Caco-2 (cell line): Measurements from ENCODE around the gene TMEM69. TPM values are rescaled to one million over a fixed set of nuclear protein-coding genes. Genes with fewer than 3 reads are reported as not detected.
"Not testable (repeated sequence)": the region's sequence is repeated elsewhere in the genome, so short reads cannot be mapped to it uniquely, and the experiment has no call there.

ENCODE experiments used
- BruUV-seq: library from RNA; stranded (reverse); fragments of 400-500 nt; replicated peaks from 2 replicates; lab custom pipeline; 2021; lab: Mats Ljungman, UMichigan
- CTCF ChIA-PET: fragments of 300-600 bp; sonication (Branson Sonifier 250); formaldehyde crosslinking; loops from one replicate; lab custom pipeline; 2022; ENCODE audit warnings: antibody characterized with exemption; lab: Charles Lee
- POLR2A ChIA-PET: fragments of 300-600 bp; sonication (Branson Sonifier 250); formaldehyde crosslinking; loops from one replicate; lab custom pipeline; 2022; ENCODE audit warnings: antibody characterized with exemption; lab: Charles Lee
- DNase-seq, 2 experiments: peaks; one replicate each; pipeline versions ENCODE4 v3.0.0 to v3.0.0-alpha.2; 2020 to 2022
- H3K27me3 ChIP-seq: replicated peaks from 2 replicates; pipeline ENCODE4 v1.6.0; 2011; ENCODE audit warnings: low read length; ENCODE audit not compliant: control insufficient read depth, insufficient read depth
- H3K36me3 ChIP-seq: 2 replicates; pipeline ENCODE4 v1.5.1; 2011; ENCODE audit warnings: low read length; ENCODE audit not compliant: control insufficient read depth, insufficient read depth
- H3K4me1 ChIP-seq: fragments of 250-450 bp; sonication (Bioruptor Pico); 2 replicates; pipeline ENCODE4 v1.5.1; 2020; ENCODE audit warnings: mild to moderate bottlenecking
- H3K4me3 ChIP-seq: 2 replicates; pipeline ENCODE4 v1.5.1; 2011; ENCODE audit warnings: low read depth, mild to moderate bottlenecking, control low read depth, low read length
- H3K9me3 ChIP-seq: fragments of 250-450 bp; sonication (Bioruptor Pico); 2 replicates; pipeline ENCODE4 v1.5.1; 2020; ENCODE audit warnings: mild to moderate bottlenecking, moderate library complexity
- H3K27ac Mint-ChIP-seq: one replicate; pipeline ENCODE4 v1.8.0; 2022; ENCODE audit warnings: mixed read lengths; ENCODE audit not compliant: unreplicated experiment
- H3K27me3 Mint-ChIP-seq: one replicate; pipeline ENCODE4 v1.8.0; 2022; ENCODE audit warnings: mixed read lengths; ENCODE audit not compliant: insufficient read depth, unreplicated experiment
- H3K36me3 Mint-ChIP-seq: one replicate; pipeline ENCODE4 v1.8.0; 2022; ENCODE audit warnings: mild to moderate bottlenecking, mixed read lengths; ENCODE audit not compliant: insufficient read depth, unreplicated experiment
- H3K4me1 Mint-ChIP-seq: one replicate; pipeline ENCODE4 v1.8.0; 2022; ENCODE audit warnings: low read depth, mixed read lengths; ENCODE audit not compliant: unreplicated experiment
- H3K4me3 Mint-ChIP-seq: one replicate; pipeline ENCODE4 v1.8.0; 2022; ENCODE audit warnings: mild to moderate bottlenecking, moderate library complexity, mixed read lengths; ENCODE audit not compliant: unreplicated experiment
- H3K9me3 Mint-ChIP-seq: one replicate; pipeline ENCODE4 v1.8.0; 2022; ENCODE audit warnings: mixed read lengths; ENCODE audit not compliant: unreplicated experiment
- intact Hi-C: fragments of 100-400 bp; cut with micrococcal nuclease; formaldehyde crosslinking; loops from one replicate; pipeline ENCODE4 v1.10.0; 2022; ENCODE audit not compliant: unreplicated experiment
- total RNA-seq: library from RNA; stranded (reverse); gene quantifications from 2 replicates; pipeline ENCODE4 v1.2.3, GENCODE V29; 2022
- TF ChIP-seq, protein P1 (sequence below), 2 experiments: fragments of 200-600 bp in 1 of 2; IDR thresholded peaks; 1 replicate in 1 of 2; 2 replicates in 1 of 2; pipeline versions ENCODE4 v1.5.1 to v1.8.0; 2011 to 2022; ENCODE audit warnings: antibody characterized with exemption in 1 of 2, control low read depth in 1 of 2, inconsistent platforms in 1 of 2, low read depth in 1 of 2, low read length in 1 of 2, mild to moderate bottlenecking in 1 of 2, moderate library complexity in 1 of 2; ENCODE audit not compliant: insufficient read depth in 1 of 2, severe bottlenecking in 1 of 2, unreplicated experiment in 1 of 2

The TMEM69 gene
- total RNA-seq, 1 experiment from 2014 or later, result 21.5 TPM

DNA sequence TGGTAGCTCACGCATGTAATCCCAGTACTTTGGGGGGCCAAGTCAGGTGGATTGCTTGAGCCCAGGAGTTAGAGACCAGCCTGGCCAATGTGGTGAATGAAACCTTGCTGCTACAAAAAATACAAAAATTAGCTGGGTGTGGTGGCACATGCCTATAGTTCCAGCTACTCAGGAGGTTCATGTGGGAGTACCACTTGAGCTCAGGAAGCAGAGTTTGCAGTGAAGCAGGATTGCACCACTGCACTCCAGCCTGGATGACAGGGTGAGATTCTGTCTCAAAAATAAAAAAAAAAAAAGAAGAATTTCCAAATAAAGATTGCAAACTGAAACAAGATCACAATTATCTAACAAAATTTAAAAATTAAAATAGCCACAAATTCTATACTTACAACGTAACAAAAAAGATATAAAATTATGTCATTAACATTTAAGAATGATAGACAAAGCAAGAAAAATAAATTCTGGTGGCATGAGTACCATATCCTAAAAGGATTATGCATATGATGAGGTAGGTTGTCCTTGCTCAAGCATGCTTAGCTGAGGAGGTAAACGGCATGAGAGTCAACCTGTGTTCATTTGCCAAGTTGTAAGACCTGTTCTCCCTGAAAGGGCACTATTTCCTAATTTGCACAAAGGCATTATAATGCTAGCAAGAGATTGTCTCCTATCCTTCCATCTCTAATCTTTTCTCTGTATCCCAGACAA, 42.2 kb downstream of the TMEM69 start:
- Mint-ChIP-seq H3K4me1 (no peaks in the 10 kb centered on the region), H3K4me3 (no peak overlapping the region), H3K36me3 (no peaks in the 10 kb centered on the region), H3K27me3 (no peaks in the 10 kb centered on the region), H3K27ac (no peak overlapping the region), H3K9me3 (no peaks in the 10 kb centered on the region)
- Histone ChIP-seq H3K4me1 (peaks cover 10% of the 10 kb centered on the region; the same call in 1 of the 2 replicates), H3K9me3 (no peaks in the 10 kb centered on the region), H3K4me3 (no peak overlapping the region), H3K27me3 (no peaks in the 10 kb centered on the region), H3K36me3 (no peaks in the 10 kb centered on the region)
- intact Hi-C loops, result no loop called here
- DNase-seq, result peak in 1 of 2 experiments; percentile 54
- TF ChIP-seq, protein P1, sequence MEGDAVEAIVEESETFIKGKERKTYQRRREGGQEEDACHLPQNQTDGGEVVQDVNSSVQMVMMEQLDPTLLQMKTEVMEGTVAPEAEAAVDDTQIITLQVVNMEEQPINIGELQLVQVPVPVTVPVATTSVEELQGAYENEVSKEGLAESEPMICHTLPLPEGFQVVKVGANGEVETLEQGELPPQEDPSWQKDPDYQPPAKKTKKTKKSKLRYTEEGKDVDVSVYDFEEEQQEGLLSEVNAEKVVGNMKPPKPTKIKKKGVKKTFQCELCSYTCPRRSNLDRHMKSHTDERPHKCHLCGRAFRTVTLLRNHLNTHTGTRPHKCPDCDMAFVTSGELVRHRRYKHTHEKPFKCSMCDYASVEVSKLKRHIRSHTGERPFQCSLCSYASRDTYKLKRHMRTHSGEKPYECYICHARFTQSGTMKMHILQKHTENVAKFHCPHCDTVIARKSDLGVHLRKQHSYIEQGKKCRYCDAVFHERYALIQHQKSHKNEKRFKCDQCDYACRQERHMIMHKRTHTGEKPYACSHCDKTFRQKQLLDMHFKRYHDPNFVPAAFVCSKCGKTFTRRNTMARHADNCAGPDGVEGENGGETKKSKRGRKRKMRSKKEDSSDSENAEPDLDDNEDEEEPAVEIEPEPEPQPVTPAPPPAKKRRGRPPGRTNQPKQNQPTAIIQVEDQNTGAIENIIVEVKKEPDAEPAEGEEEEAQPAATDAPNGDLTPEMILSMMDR (IDR thresholded peaks at IDR 0.05; ENCODE audit: insufficient read depth in 1 of 2, low read depth in 1 of 2, low read length in 1 of 2, severe bottlenecking in 1 of 2, unreplicated experiment in 1 of 2), result no peak
- BruUV-seq, result no TSS peak
- CTCF ChIA-PET, result no interaction called here
- POLR2A ChIA-PET, result no interaction called here

DNA sequence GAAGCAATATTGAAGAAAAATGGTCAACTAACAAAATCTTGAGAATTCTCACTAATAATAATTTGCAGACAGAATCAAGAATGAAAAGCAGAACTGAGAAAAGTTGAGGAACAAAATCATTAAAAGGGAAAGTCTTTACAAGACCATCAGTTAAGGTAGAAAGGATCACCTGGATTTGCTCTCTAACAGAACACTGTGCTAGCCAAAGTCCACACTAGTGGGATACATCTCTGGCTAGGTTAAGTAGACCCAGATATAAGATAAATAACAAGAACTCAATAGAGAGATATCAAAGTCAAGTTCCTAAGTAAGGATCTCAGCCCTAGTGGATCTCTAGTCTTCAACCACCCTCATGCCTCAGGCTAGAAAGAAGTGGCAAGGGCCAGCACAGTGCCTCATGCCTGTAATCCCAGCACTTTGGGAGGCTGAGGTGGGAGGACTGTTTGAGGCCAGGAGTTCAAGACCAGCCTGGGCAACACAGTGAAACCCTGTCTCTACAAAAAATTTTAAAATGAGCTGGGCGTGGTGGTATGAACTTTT, 42.9 kb downstream of the TMEM69 start:
- CTCF ChIA-PET, result no interaction called here
- TF ChIP-seq, protein P1 (IDR thresholded peaks at IDR 0.05; ENCODE audit: insufficient read depth in 1 of 2, low read depth in 1 of 2, low read length in 1 of 2, severe bottlenecking in 1 of 2, unreplicated experiment in 1 of 2), result no peak
- no peaks in the 10 kb centered on the region for H3K9me3 ChIP-seq
- Mint-ChIP-seq H3K27me3 (no peaks in the 10 kb centered on the region), H3K36me3 (no peaks in the 10 kb centered on the region), H3K9me3 (no peaks in the 10 kb centered on the region), H3K27ac (no peak overlapping the region), H3K4me3 (no peak overlapping the region), H3K4me1 (no peaks in the 10 kb centered on the region)
- BruUV-seq, result no TSS peak
- H3K36me3 ChIP-seq, result no peaks in the 10 kb centered on the region
- H3K4me1 ChIP-seq, result peaks cover 10% of the 10 kb centered on the region; the same call in 1 of the 2 replicates
- intact Hi-C loops, result no loop called here
- DNase-seq, result no peak
- H3K27me3 ChIP-seq, result no peaks in the 10 kb centered on the region
- POLR2A ChIA-PET, result no interaction called here
- H3K4me3 ChIP-seq, result no peak overlapping the region

DNA sequence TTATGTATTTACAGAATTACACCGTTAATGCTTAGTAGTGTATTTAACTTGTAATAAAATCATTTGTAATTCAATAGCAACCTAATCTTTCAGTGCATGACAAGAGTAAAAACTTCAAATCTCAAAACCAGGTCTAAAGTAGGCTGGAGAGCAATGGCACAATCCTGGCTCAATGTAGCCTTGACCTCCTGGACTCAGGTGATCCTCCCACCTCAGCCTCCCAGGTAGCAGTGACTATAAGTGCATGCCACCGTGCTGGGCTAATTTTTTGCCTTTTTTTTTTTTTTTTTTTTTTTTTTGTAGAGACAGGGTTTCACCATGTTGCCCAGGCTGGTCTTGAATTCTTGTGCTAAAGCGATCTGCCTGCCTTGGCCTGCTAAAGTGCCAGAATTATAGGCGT, 51.2 kb downstream of the TMEM69 start:
- DNase-seq, result no peak
- BruUV-seq, result no TSS peak
- no peaks in the 10 kb centered on the region for H3K4me1 Mint-ChIP-seq
- no peaks in the 10 kb centered on the region for H3K4me1 ChIP-seq
- H3K27me3 ChIP-seq, result no peaks in the 10 kb centered on the region
- intact Hi-C loops, result no loop called here
- no peaks in the 10 kb centered on the region for H3K36me3 ChIP-seq
- ChIA-PET POLR2A (no interaction called here), CTCF (no interaction called here)
- TF ChIP-seq, protein P1 (IDR thresholded peaks at IDR 0.05; ENCODE audit: insufficient read depth in 1 of 2, low read depth in 1 of 2, low read length in 1 of 2, severe bottlenecking in 1 of 2, unreplicated experiment in 1 of 2), result no peak
- no peak overlapping the region for H3K4me3 ChIP-seq
- no peak overlapping the region for H3K27ac Mint-ChIP-seq
- H3K9me3 ChIP-seq, result no peaks in the 10 kb centered on the region
- peaks cover 14% of the 10 kb centered on the region for H3K36me3 Mint-ChIP-seq
- no peaks in the 10 kb centered on the region for H3K27me3 Mint-ChIP-seq
- H3K9me3 Mint-ChIP-seq, result no peaks in the 10 kb centered on the region
- no peak overlapping the region for H3K4me3 Mint-ChIP-seq

DNA sequence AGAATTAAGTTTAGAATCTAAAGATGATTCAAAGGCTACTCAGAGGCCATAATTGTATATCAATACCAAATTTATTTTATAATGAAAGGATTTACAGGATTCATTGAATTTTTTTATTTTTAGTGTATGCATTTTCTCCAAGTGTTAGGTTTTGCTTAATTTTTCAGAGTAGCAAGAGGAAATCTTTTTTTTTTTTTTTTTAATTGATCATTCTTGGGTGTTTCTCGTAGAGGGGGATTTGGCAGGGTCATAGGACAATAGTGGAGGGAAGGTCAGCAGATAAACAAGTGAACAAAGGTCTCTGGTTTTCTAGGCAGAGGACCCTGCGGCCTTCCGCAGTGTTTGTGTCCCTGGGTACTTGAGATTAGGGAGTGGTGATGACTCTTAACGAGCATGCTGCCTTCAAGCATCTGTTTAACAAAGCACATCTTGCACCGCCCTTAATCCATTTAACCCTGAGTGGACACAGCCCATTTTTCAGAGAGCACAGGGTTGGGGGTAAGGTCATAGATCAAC, 51.7 kb downstream of the TMEM69 start:
- DNase-seq, H3K27me3 Mint-ChIP-seq, BruUV-seq, H3K27ac Mint-ChIP-seq, H3K4me1 Mint-ChIP-seq, H3K9me3 ChIP-seq, H3K4me3 Mint-ChIP-seq, CTCF ChIA-PET, H3K36me3 ChIP-seq, H3K9me3 Mint-ChIP-seq, intact Hi-C loops, POLR2A ChIA-PET, H3K27me3 ChIP-seq, H3K4me1 ChIP-seq, H3K4me3 ChIP-seq: not testable (repeated sequence)
- H3K36me3 Mint-ChIP-seq, result peaks cover 18% of the 10 kb centered on the region
